ENCODE data around the gene CYTH1. TPM values are rescaled to one million over a fixed set of nuclear protein-coding genes. Genes with fewer than 3 reads are reported as not detected.

The CYTH1 gene
- total and polyA plus RNA-seq, 8 donors, result 18.3 to 34.4 (median 23.5) TPM

- no peaks in the 10 kb centered on the region for H3K9me3 ChIP-seq
- ATAC-seq (no peak), DNase-seq (no peak), FAIRE-seq (no peak)
- H3K4me3 ChIP-seq, result no peak overlapping the region
- H3K4me1 ChIP-seq, result no peaks in the 10 kb centered on the region
- TF ChIP-seq CTCF (IDR thresholded peaks at IDR 0.05), result no peak
- intact Hi-C loops (cut with DNase I), result no loop called here
- H3K27me3 ChIP-seq, result no peaks in the 10 kb centered on the region
- no peak overlapping the region for H3K27ac ChIP-seq
- no peaks in the 10 kb centered on the region for H3K36me3 ChIP-seq
- 89 to 90% methylated on average over 9 of the region's 9 CpGs for WGBS, 2 donors
Measured at GRCh38 chr17:78655251-78655940, 126.7 kb downstream of the CYTH1 start.

GRCh38 chr17:78654325-78654724, 127.7 kb downstream of the CYTH1 start:
- no peak overlapping the region for H3K4me3 ChIP-seq
- no peak for DNase-seq
- WGBS, 2 donors, result 75 to 83% methylated on average over 2 of the region's 2 CpGs
- H3K9me3 ChIP-seq, result no peaks in the 10 kb centered on the region
- TF ChIP-seq CTCF (IDR thresholded peaks at IDR 0.05), result no peak
- no peaks in the 10 kb centered on the region for H3K27me3 ChIP-seq
- no peak overlapping the region for H3K27ac ChIP-seq
- FAIRE-seq, result no peak
- no peaks in the 10 kb centered on the region for H3K36me3 ChIP-seq
- H3K4me1 ChIP-seq, result no peaks in the 10 kb centered on the region
- ATAC-seq, result no peak
- intact Hi-C loops (cut with DNase I), result no loop called here

- no peaks in the 10 kb centered on the region for H3K9me3 ChIP-seq
- no peak overlapping the region for H3K4me3 ChIP-seq
- FAIRE-seq (no peak), DNase-seq (no peak), ATAC-seq (peak in 2 of 4 donors; percentile 42 to 71)
- intact Hi-C loops (cut with DNase I), result no loop called here
- H3K27ac ChIP-seq, result no peak overlapping the region
- H3K27me3 ChIP-seq, result no peaks in the 10 kb centered on the region
- H3K36me3 ChIP-seq, result no peaks in the 10 kb centered on the region
- 63 to 66% methylated on average over 5 of the region's 5 CpGs for WGBS, 2 donors
- no peak for TF ChIP-seq CTCF (IDR thresholded peaks at IDR 0.05)
- H3K4me1 ChIP-seq, result no peaks in the 10 kb centered on the region
Measured at GRCh38 chr17:78653382-78653781, 128.7 kb downstream of the CYTH1 start.

- FAIRE-seq (no peak), ATAC-seq (peak in 2 of 4 donors; percentile 27 to 44), DNase-seq (no peak)
- no peak overlapping the region for H3K27ac ChIP-seq
- H3K9me3 ChIP-seq, result no peaks in the 10 kb centered on the region
- no peaks in the 10 kb centered on the region for H3K4me1 ChIP-seq
- TF ChIP-seq CTCF (IDR thresholded peaks at IDR 0.05), result no peak
- intact Hi-C loops (cut with DNase I), result no loop called here
- no peaks in the 10 kb centered on the region for H3K36me3 ChIP-seq
- no peaks in the 10 kb centered on the region for H3K27me3 ChIP-seq
- H3K4me3 ChIP-seq, result no peak overlapping the region
- 84 to 93% methylated on average over 11 of the region's 11 CpGs for WGBS, 2 donors
Measured at GRCh38 chr17:78652913-78653312, 129.2 kb downstream of the CYTH1 start.

GRCh38 chr17:78652024-78652423, 130.0 kb downstream of the CYTH1 start:
- Histone ChIP-seq H3K36me3 (no peaks in the 10 kb centered on the region), H3K4me1 (no peaks in the 10 kb centered on the region), H3K27me3 (no peaks in the 10 kb centered on the region), H3K4me3 (no peak overlapping the region), H3K27ac (no peak overlapping the region), H3K9me3 (no peaks in the 10 kb centered on the region)
- 100% methylated on average over 1 of the region's 1 CpG for WGBS, 2 donors
- no peak for DNase-seq
- intact Hi-C loops (cut with DNase I), result no loop called here
- FAIRE-seq, result no peak
- TF ChIP-seq CTCF (IDR thresholded peaks at IDR 0.05), result no peak
- ATAC-seq, result no peak

Data from pancreas (tissue), 10 donors.